Keratinocyte (primary cell): ENCODE measurements around the gene ZDHHC21.

ENCODE experiments used
- EZH2 ChIP-seq: IDR thresholded peaks from one replicate; pipeline ENCODE4 v1.6.1; 2012; ENCODE audit warnings: inconsistent platforms, mild to moderate bottlenecking, low read length, moderate library complexity
- TF ChIP-seq, protein P1 (sequence below), 3 experiments: IDR thresholded peaks in 1 of 3; conservative IDR thresholded peaks in 1 of 3; optimal IDR thresholded peaks in 1 of 3; 2 replicates in 2 of 3; 3 replicates in 1 of 3; pipeline versions ENCODE3 to v1.5.1; 2011; ENCODE audit warnings: low read length in 3 of 3, mild to moderate bottlenecking in 3 of 3, moderate library complexity in 2 of 3, control low read depth in 1 of 3, inconsistent platforms in 1 of 3; ENCODE audit not compliant: insufficient read depth in 2 of 3; ENCODE audit errors: extremely low read depth in 1 of 3

DNA sequence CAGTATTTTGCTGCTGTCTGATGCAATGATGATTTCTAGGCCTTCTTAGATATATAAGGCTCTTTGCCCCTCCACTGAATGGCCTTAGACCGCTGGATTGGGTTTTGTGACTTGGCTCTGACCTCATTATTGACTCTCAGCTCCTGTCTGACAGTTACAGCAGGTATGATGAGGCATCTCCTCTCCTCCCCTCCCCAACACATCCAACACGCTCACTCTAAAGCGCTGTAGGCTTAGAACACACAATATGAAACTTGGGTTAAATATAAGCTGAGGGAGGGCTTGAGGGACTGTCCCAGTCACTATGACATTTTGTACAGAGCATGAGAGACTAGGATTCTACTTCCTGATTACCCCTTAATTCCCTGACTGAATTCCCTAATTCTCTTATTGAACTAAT lies 48.1 kb upstream of the ZDHHC21 start:
- TF ChIP-seq EZH2: no peak
- TF ChIP-seq, protein P1, sequence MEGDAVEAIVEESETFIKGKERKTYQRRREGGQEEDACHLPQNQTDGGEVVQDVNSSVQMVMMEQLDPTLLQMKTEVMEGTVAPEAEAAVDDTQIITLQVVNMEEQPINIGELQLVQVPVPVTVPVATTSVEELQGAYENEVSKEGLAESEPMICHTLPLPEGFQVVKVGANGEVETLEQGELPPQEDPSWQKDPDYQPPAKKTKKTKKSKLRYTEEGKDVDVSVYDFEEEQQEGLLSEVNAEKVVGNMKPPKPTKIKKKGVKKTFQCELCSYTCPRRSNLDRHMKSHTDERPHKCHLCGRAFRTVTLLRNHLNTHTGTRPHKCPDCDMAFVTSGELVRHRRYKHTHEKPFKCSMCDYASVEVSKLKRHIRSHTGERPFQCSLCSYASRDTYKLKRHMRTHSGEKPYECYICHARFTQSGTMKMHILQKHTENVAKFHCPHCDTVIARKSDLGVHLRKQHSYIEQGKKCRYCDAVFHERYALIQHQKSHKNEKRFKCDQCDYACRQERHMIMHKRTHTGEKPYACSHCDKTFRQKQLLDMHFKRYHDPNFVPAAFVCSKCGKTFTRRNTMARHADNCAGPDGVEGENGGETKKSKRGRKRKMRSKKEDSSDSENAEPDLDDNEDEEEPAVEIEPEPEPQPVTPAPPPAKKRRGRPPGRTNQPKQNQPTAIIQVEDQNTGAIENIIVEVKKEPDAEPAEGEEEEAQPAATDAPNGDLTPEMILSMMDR (optimal IDR thresholded peaks at IDR 0.05 in 1 of 3, IDR thresholded peaks at IDR 0.05 in 1 of 3, conservative IDR thresholded peaks at IDR 0.05 in 1 of 3; ENCODE audit: extremely low read depth in 1 of 3, insufficient read depth in 2 of 3, low read length in 3 of 3): no peak
